Activated CD4-positive, alpha-beta T cell treated with anti-CD3 and anti-CD28 coated beads for 36 hours (primary cell): ENCODE data around the gene RANBP3. TPM values are rescaled to one million over a fixed set of nuclear protein-coding genes. Genes with fewer than 3 reads are reported as not detected.

Experiments used
- ATAC-seq: fragments of 200-7000 bp; cut with Tn5 transposase; one replicate; pipeline ENCODE4 v1.10.0; 2021; ENCODE audit warnings: mild to moderate bottlenecking, moderate library complexity
- CTCF ChIA-PET: fragments of 350-600 bp; sonication (Branson Sonifier 250); formaldehyde crosslinking; loops from one replicate; lab custom pipeline; 2021; ENCODE audit warnings: antibody characterized with exemption; lab: Charles Lee
- POLR2A ChIA-PET: fragments of 350-600 bp; sonication (Branson Sonifier 250); formaldehyde crosslinking; loops from one replicate; lab custom pipeline; 2021; ENCODE audit warnings: antibody characterized with exemption, inconsistent platforms; lab: Charles Lee
- DNase-seq: peaks from one replicate; pipeline ENCODE4 v3.0.0-alpha.2; 2020
- H3K27ac Mint-ChIP-seq: one replicate; pipeline ENCODE4 v1.8.0; 2021; ENCODE audit warnings: mixed read lengths
- H3K27me3 Mint-ChIP-seq: one replicate; pipeline ENCODE4 v1.8.0; 2021; ENCODE audit warnings: mixed read lengths
- H3K36me3 Mint-ChIP-seq: one replicate; pipeline ENCODE4 v1.8.0; 2021; ENCODE audit warnings: low read depth, mixed read lengths
- H3K4me1 Mint-ChIP-seq: one replicate; pipeline ENCODE4 v1.8.0; 2021; ENCODE audit warnings: mixed read lengths
- H3K4me3 Mint-ChIP-seq: one replicate; pipeline ENCODE4 v1.8.0; 2021; ENCODE audit warnings: mild to moderate bottlenecking, moderate library complexity, mixed read lengths
- H3K9me3 Mint-ChIP-seq: one replicate; pipeline ENCODE4 v1.8.0; 2021; ENCODE audit warnings: low read depth, mixed read lengths
- intact Hi-C, 2 experiments: fragments of 100-400 bp; cut with DNase I in 1 of 2; cut with micrococcal nuclease in 1 of 2; formaldehyde crosslinking; loops; one replicate each; pipeline versions ENCODE4 v1.14.2 to v1.15.1; 2022 to 2024; cut with DNase I, micrococcal nuclease
- total RNA-seq, 2 experiments: library from RNA; stranded (reverse); gene quantifications; one replicate each; pipeline ENCODE4 v1.2.3, GENCODE V29; 2021

The RANBP3 gene
- total RNA-seq, 2 experiments from 2014 or later, result 85.5 to 103 TPM

- H3K27ac Mint-ChIP-seq, result no peak overlapping the region
- POLR2A ChIA-PET, result no interaction called here
- H3K4me3 Mint-ChIP-seq, result no peak overlapping the region
- peaks cover 7% of the 10 kb centered on the region for H3K36me3 Mint-ChIP-seq
- H3K9me3 Mint-ChIP-seq, result no peaks in the 10 kb centered on the region
- CTCF ChIA-PET, result no interaction called here
- intact Hi-C loops, result no loop called here
- ATAC-seq, result no peak
- H3K27me3 Mint-ChIP-seq, result no peaks in the 10 kb centered on the region
- H3K4me1 Mint-ChIP-seq, result peaks cover 16% of the 10 kb centered on the region
- DNase-seq, result no peak
Measured at GRCh38 chr19:5910638-5910907, 67.4 kb downstream of the RANBP3 start.

GRCh38 chr19:5908773-5909442 is 69.0 kb downstream of the RANBP3 start:
- no peaks in the 10 kb centered on the region for H3K27me3 Mint-ChIP-seq
- peaks cover 7% of the 10 kb centered on the region for H3K36me3 Mint-ChIP-seq
- no peak overlapping the region for H3K27ac Mint-ChIP-seq
- H3K4me1 Mint-ChIP-seq, result peaks cover 16% of the 10 kb centered on the region
- DNase-seq, result no peak
- no peaks in the 10 kb centered on the region for H3K9me3 Mint-ChIP-seq
- POLR2A ChIA-PET, result no interaction called here
- ATAC-seq, result no peak
- intact Hi-C loops, result loop anchor here (5.0 to 10.0 kb wide), 2 partner anchors 43 to 1504 kb away; partner anchors contain the start of genes CHAF1A (in 1 of the 2) and SH3GL1 (in 1 of the 2)
- H3K4me3 Mint-ChIP-seq, result no peak overlapping the region
- CTCF ChIA-PET, result interaction anchor here (1.0 to 1.2 kb wide), 2 partner anchors 18 to 60 kb away, joined by 5 to 6 read pairs; no protein-coding TSS in a partner anchor

- intact Hi-C loops, result loop anchor here (5.0 to 10.0 kb wide), 2 partner anchors 45 to 1502 kb away; partner anchors contain the start of genes CHAF1A (in 1 of the 2) and SH3GL1 (in 1 of the 2)
- DNase-seq, result peak; percentile 33
- peaks cover 7% of the 10 kb centered on the region for H3K36me3 Mint-ChIP-seq
- ChIA-PET POLR2A (interaction anchor here (0.6 kb wide), 1 partner anchor 612 kb away, joined by 6 read pairs; no protein-coding TSS in a partner anchor), CTCF (interaction anchor here (2.7 kb wide), 1 partner anchor 103 kb away, joined by 9 read pairs; no protein-coding TSS in a partner anchor)
- no peaks in the 10 kb centered on the region for H3K27me3 Mint-ChIP-seq
- peaks cover 21% of the 10 kb centered on the region for H3K4me1 Mint-ChIP-seq
- H3K4me3 Mint-ChIP-seq, result no peak overlapping the region
- no peaks in the 10 kb centered on the region for H3K9me3 Mint-ChIP-seq
- peak overlapping the region; percentile 48 for H3K27ac Mint-ChIP-seq
- no peak for ATAC-seq
Measured at GRCh38 chr19:5907241-5907640, 70.7 kb downstream of the RANBP3 start.

- peaks cover 29% of the 10 kb centered on the region for H3K4me1 Mint-ChIP-seq
- ChIA-PET CTCF (interaction anchor here (0.6 to 2.7 kb wide), 6 partner anchors 29 to 130 kb away, joined by 3 to 9 read pairs (median 4); no protein-coding TSS in a partner anchor), POLR2A (interaction anchor here (0.6 to 2.7 kb wide), 5 partner anchors 101 to 625 kb away, joined by 3 to 16 read pairs (median 3); partner anchors contain the start of gene TNFSF9)
- no peaks in the 10 kb centered on the region for H3K9me3 Mint-ChIP-seq
- no peaks in the 10 kb centered on the region for H3K27me3 Mint-ChIP-seq
- peak overlapping the region; percentile 94 for H3K4me3 Mint-ChIP-seq
- H3K36me3 Mint-ChIP-seq, result peaks cover 13% of the 10 kb centered on the region
- no peak for ATAC-seq
- H3K27ac Mint-ChIP-seq, result peak overlapping the region; percentile 63
- intact Hi-C loops, result loop anchor here (2.0 to 10.0 kb wide), 6 partner anchors 47 to 1658 kb away; partner anchors contain the start of genes CHAF1A (in 1 of the 2), HSD11B1L (in 1 of the 2), MICOS13 (in 1 of the 2) and PLIN3 (in 1 of the 2)
- DNase-seq, result no peak
Measured at GRCh38 chr19:5905114-5905778, 72.7 kb downstream of the RANBP3 start.

GRCh38 chr19:5904352-5905113 is 73.4 kb downstream of the RANBP3 start, which contains the start of gene VMAC:
Gene VMAC (plus strand): TSS chr19:5904872. CDS start chr19:5904891, 19 bp downstream.
- Mint-ChIP-seq H3K36me3 (peaks cover 12% of the 10 kb centered on the region), H3K27me3 (no peaks in the 10 kb centered on the region), H3K4me3 (peak within 1 kb of the TSS; percentile 94), H3K4me1 (peaks cover 32% of the 10 kb centered on the region), H3K9me3 (no peaks in the 10 kb centered on the region), H3K27ac (peak within 1 kb of the TSS; percentile 98)
- CTCF ChIA-PET, result interaction anchor here (0.6 to 2.9 kb wide), 10 partner anchors 64 to 1113 kb away, joined by 3 to 32 read pairs (median 5); partner anchors contain the start of genes CATSPERD, FEM1A, LONP1 and NRTN
- POLR2A ChIA-PET, result interaction anchor here (0.6 to 2.7 kb wide), 12 partner anchors 12 to 769 kb away, joined by 3 to 25 read pairs (median 3); partner anchors contain the start of genes RANBP3, SAFB2 and TNFSF9
- peak; percentile 100 for DNase-seq
- intact Hi-C loops, result loop anchor here (1.0 to 10.0 kb wide), 24 partner anchors 48 to 1837 kb away; partner anchors contain the start of genes MICOS13 (in 2 of the 2), RANBP3 (in 2 of the 2), ALKBH7 (in 1 of the 2) and CATSPERD (in 1 of the 2)
- ATAC-seq, result peak; percentile 87

- Mint-ChIP-seq H3K27me3 (no peaks in the 10 kb centered on the region), H3K9me3 (no peaks in the 10 kb centered on the region), H3K36me3 (peaks cover 12% of the 10 kb centered on the region), H3K27ac (peak within 1 kb of the TSS; percentile 98), H3K4me3 (peak within 1 kb of the TSS; percentile 94), H3K4me1 (peaks cover 32% of the 10 kb centered on the region)
- ChIA-PET CTCF (interaction anchor here (0.6 to 2.9 kb wide), 10 partner anchors 64 to 1112 kb away, joined by 3 to 32 read pairs (median 4); partner anchors contain the start of genes CATSPERD, FEM1A, LONP1 and NRTN), POLR2A (interaction anchor here (0.6 to 2.7 kb wide), 10 partner anchors 11 to 770 kb away, joined by 3 to 25 read pairs (median 4); partner anchors contain the start of genes DUS3L, RANBP3 and SAFB2)
- ATAC-seq (peak; percentile 55), DNase-seq (peak; percentile 98)
- intact Hi-C loops, result loop anchor here (1.0 to 10.0 kb wide), 25 partner anchors 49 to 1836 kb away; partner anchors contain the start of genes CATSPERD (in 2 of the 2), LONP1 (in 2 of the 2), MICOS13 (in 2 of the 2) and RANBP3 (in 2 of the 2)
Measured at GRCh38 chr19:5903624-5904351, 74.2 kb downstream of the RANBP3 start, which contains the start of gene NDUFA11. Gene NDUFA11 (minus strand): TSS chr19:5903790. CDS start chr19:5903708, 82 bp downstream.

GRCh38 chr19:5903056-5903623 is 74.8 kb downstream of the RANBP3 start:
- Mint-ChIP-seq H3K4me1 (peaks cover 32% of the 10 kb centered on the region), H3K27ac (peak overlapping the region; percentile 98), H3K9me3 (no peaks in the 10 kb centered on the region), H3K4me3 (peak overlapping the region; percentile 94), H3K27me3 (no peaks in the 10 kb centered on the region), H3K36me3 (peaks cover 12% of the 10 kb centered on the region)
- ChIA-PET CTCF (interaction anchor here (0.6 to 2.9 kb wide), 8 partner anchors 10 to 565 kb away, joined by 3 to 32 read pairs (median 4); partner anchors contain the start of gene NRTN), POLR2A (interaction anchor here (0.6 to 2.7 kb wide), 6 partner anchors 75 to 513 kb away, joined by 3 to 25 read pairs (median 4); partner anchors contain the start of genes DUS3L and RANBP3)
- intact Hi-C loops, result loop anchor here (1.0 to 10.0 kb wide), 6 partner anchors 99 to 1836 kb away; partner anchors contain the start of genes ALKBH7 (in 1 of the 2), CATSPERD (in 1 of the 2), CHAF1A (in 1 of the 2) and LONP1 (in 1 of the 2)
- DNase-seq, result peak; percentile 23
- ATAC-seq, result no peak

GRCh38 chr19:5900976-5901375 is 77.0 kb downstream of the RANBP3 start:
- POLR2A ChIA-PET, result no interaction called here
- Mint-ChIP-seq H3K4me1 (peaks cover 18% of the 10 kb centered on the region), H3K27me3 (no peaks in the 10 kb centered on the region), H3K36me3 (peaks cover 8% of the 10 kb centered on the region), H3K27ac (peak overlapping the region; percentile 58), H3K9me3 (no peaks in the 10 kb centered on the region), H3K4me3 (peak overlapping the region; percentile 3)
- ATAC-seq (no peak), DNase-seq (no peak)
- CTCF ChIA-PET, result no interaction called here
- intact Hi-C loops, result loop anchor here (5.0 to 10.0 kb wide), 4 partner anchors 471 to 1834 kb away; partner anchors contain the start of genes ALKBH7 (in 1 of the 2), CHAF1A (in 1 of the 2), SH3GL1 (in 1 of the 2) and ZBTB7A (in 1 of the 2)
